HG02981 (cell line): ENCODE measurements around the gene ELL.
"Not testable (repeated sequence)": the region's sequence is repeated elsewhere in the genome, so short reads cannot be mapped to it uniquely, and the experiment has no call there.

ENCODE experiments used
- ATAC-seq: cut with Tn5 transposase; IDR thresholded peaks from one replicate; pipeline ENCODE4 v1.9.1; 2021; ENCODE audit warnings: mild to moderate bottlenecking, moderate library complexity; ENCODE audit not compliant: unreplicated experiment

The ELL gene

GRCh38 chr19:18521692-18522123 lies at the start of gene ELL:
Gene ELL, minus strand, starts transcription at chr19:18522070. Its CDS starts 15 bp downstream, at chr19:18522055.
- peak; percentile 1 for ATAC-seq

GRCh38 chr19:18568367-18568766 lies 46.5 kb upstream of the ELL start:
- no peak for ATAC-seq

- no peak for ATAC-seq
Measured at GRCh38 chr19:18566953-18567352, 45.1 kb upstream of the ELL start.

GRCh38 chr19:18562086-18562485 lies 40.2 kb upstream of the ELL start:
- no peak for ATAC-seq

- ATAC-seq, result no peak
Measured at GRCh38 chr19:18559685-18560084, 37.8 kb upstream of the ELL start.

- ATAC-seq, result no peak
Measured at GRCh38 chr19:18558604-18559003, 36.7 kb upstream of the ELL start.

- no peak for ATAC-seq
Measured at GRCh38 chr19:18558202-18558555, 36.3 kb upstream of the ELL start.

GRCh38 chr19:18557411-18558201 lies 35.7 kb upstream of the ELL start, which contains the start of gene KXD1:
Gene KXD1, plus strand, starts transcription at chr19:18557870. Its CDS starts 4,187 bp downstream, at chr19:18562057.
- ATAC-seq, result peak; percentile 94

GRCh38 chr19:18551631-18552030 lies 29.8 kb upstream of the ELL start:
- no peak for ATAC-seq

- peak; percentile 41 for ATAC-seq
Measured at GRCh38 chr19:18543814-18544475, 22.1 kb upstream of the ELL start.

- ATAC-seq, result peak; percentile 92
Measured at GRCh38 chr19:18542941-18543813, 21.3 kb upstream of the ELL start, which contains the start of gene FKBP8. Gene FKBP8, minus strand, starts transcription at chr19:18543573. Its CDS starts 1,603 bp downstream, at chr19:18541970.

GRCh38 chr19:18541992-18542940 lies 20.4 kb upstream of the ELL start:
- no peak for ATAC-seq

GRCh38 chr19:18541258-18541991 lies 19.6 kb upstream of the ELL start:
- ATAC-seq, result no peak

- not testable (repeated sequence) for ATAC-seq
Measured at GRCh38 chr19:18540200-18540599, 18.3 kb upstream of the ELL start.

GRCh38 chr19:18539372-18539771 lies 17.5 kb upstream of the ELL start:
- no peak for ATAC-seq

GRCh38 chr19:18538115-18538514 lies 16.2 kb upstream of the ELL start:
- ATAC-seq, result no peak

- no peak for ATAC-seq
Measured at GRCh38 chr19:18537431-18537830, 15.6 kb upstream of the ELL start.

- ATAC-seq, result no peak
Measured at GRCh38 chr19:18536475-18536874, 14.6 kb upstream of the ELL start.

GRCh38 chr19:18533058-18533457 lies 11.2 kb upstream of the ELL start:
- no peak for ATAC-seq
